ENCODE data around the gene EXOG.

The EXOG gene

GRCh38 chr3:38496131-38496910 is at the start of gene EXOG:
Gene EXOG, plus strand, starts transcription at chr3:38496340. Its CDS starts 28 bp downstream, at chr3:38496368.
- peak; percentile 98 for DNase-seq (ENCODE audit: low spot score)

DNA sequence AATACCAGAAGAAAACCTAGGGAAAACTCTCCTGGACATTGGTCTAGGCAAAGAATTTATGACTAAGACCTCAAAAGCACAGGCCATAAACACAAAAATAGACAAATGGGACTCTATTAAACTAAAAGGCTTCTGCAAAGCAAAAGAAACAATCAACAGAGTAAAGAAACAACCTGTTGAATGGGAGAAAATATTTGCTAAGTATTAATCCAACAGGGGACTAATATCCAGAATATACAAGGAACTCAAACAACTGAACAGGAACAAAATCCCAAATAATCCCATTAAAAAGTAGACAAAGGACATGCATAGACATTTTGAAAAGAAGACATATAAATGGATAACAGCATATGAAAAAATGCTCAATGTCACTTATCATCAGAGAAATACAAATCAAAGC is 49.3 kb upstream of the EXOG start:
- no peak for DNase-seq (ENCODE audit: low spot score)

DNA sequence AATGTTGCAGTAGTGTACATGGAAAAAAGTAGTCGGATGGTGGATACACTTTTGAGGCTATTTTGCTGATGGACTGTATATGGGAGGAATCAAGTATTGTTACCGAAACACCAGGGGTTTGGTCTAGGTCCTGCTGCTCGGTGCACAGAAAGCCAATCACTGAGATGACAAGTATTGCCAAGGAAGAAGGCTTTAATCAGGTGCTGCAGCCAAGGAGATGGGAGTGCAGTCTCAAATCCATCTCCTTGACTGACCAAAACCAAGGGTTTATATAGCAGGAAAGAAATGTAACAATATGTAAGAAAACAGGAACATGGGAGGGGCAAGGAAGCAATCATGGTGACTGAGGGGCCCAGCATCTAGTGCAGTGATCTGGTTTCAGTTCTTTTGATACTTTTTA is 45.3 kb upstream of the EXOG start:
- DNase-seq (ENCODE audit: low spot score): no peak

- peak; percentile 93 for DNase-seq (ENCODE audit: low spot score)
These were observed 42.8 kb upstream of the EXOG start, which contains the start of gene ACVR2B for GRCh38 chr3:38453075-38453912. Gene ACVR2B, plus strand, starts transcription at chr3:38453890. Its CDS starts 433 bp downstream, at chr3:38454323.

GRCh38 chr3:38453913-38454177 is 42.3 kb upstream of the EXOG start:
- DNase-seq (ENCODE audit: low spot score): no peak

DNA sequence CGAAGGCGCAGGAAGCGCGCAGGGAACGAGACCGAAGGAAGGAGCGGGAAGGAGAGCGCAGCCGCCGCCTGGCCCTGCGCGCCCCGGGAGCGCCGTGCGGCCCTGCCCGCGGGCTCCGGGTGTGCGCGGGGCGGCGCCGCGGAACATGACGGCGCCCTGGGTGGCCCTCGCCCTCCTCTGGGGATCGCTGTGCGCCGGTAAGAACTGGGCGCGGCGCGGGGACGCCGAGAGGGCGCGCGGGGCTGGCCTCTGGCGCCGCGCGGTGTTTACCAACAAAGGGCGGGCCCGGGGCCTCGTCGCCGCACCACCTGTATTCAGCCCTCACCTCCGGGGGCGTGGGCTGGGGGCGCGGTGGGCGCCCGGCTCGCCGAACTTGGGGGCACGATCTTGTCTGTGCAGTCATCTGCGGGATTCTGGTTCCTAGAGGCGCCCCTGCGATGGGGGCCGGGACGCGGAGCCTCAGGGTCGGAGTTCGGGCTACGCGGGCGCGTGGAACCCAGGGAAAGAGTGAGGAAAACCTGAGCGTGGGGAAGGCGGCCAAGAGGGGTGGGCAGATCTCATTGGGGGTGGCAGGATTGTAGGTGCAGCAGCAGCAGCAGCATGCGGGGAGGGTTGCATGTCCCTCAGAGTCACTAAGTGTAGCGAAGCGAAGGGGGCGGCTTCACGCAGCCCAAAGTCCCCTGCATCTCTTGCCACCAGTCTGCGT is 41.8 kb upstream of the EXOG start:
- DNase-seq (ENCODE audit: low spot score): peak; percentile 77

GRCh38 chr3:38454884-38455638 is 41.1 kb upstream of the EXOG start:
- DNase-seq (ENCODE audit: low spot score): peak; percentile 92

GRCh38 chr3:38455639-38456430 is 40.3 kb upstream of the EXOG start:
- peak; percentile 74 for DNase-seq (ENCODE audit: low spot score)

GRCh38 chr3:38457111-38458003 is 38.8 kb upstream of the EXOG start:
- no peak for DNase-seq (ENCODE audit: low spot score)

DNA sequence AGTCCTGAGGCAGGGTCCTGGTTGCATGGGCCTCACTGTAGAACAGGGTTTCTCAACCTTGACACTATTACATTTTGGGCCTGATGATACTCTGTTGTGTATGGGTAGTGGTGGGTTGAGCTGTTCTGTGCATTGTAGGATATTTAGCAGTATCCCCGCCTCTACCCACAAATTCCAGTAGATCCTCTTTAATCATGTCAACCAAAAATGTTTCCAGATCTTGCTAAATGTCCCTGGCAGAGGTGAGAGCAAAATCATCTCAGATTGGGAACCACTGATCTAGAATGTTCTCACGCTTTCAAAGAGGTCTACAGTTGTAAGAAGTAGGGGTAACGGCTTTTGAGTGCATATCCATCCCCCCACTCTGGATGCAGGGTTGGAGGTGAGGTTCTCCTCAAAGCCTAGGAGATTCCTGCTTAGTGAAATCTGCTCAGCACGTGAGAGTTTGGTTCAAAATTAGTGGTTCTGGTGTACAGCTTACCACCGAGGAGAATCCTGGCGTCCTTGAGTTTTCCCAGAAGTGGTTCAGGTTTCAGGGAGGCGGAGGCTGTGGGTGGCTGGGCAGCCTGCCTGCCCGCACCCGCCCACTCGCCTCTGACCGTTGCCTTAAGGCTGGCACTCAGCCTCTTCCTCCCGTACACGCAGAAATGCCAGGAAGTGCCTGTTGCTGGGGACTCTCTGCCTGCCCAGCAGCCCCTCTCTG is 37.2 kb upstream of the EXOG start:
- DNase-seq (ENCODE audit: low spot score): no peak

GRCh38 chr3:38459499-38460048 is 36.6 kb upstream of the EXOG start:
- no peak for DNase-seq (ENCODE audit: low spot score)

GRCh38 chr3:38460377-38461270 is 35.5 kb upstream of the EXOG start:
- no peak for DNase-seq (ENCODE audit: low spot score)

DNA sequence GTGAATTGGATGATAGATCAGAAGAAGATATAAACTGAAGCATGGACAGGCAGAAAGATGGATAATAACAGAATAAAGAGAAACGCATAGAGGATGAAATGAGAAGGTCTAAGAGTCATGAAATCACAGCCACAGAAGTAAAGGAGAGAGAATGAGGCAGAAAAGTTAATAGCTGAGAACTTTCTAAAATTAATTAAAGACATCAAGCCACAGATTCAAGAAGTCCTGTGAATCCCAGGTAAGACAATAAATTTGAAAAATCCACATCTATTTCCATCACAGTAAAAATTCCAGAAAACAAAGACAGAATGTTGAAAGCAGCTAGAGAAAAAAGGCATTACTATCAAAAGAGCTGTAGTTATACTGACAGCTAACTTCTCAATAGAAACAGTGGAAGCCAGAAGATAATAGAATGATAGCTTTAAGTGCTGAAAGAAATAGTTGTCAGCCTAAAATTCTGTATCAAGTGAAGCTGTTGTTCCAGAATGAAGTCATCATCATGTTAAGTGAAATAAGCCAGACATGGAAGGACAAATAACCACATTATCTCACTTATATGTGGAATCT is 30.5 kb upstream of the EXOG start:
- no peak for DNase-seq (ENCODE audit: low spot score)

- peak; percentile 1 for DNase-seq (ENCODE audit: low spot score)
These were observed 27.4 kb upstream of the EXOG start for GRCh38 chr3:38468765-38469164.

GRCh38 chr3:38469852-38470251 is 26.3 kb upstream of the EXOG start:
- no peak for DNase-seq (ENCODE audit: low spot score)

- DNase-seq (ENCODE audit: low spot score): peak; percentile 3
These were observed 24.8 kb upstream of the EXOG start for GRCh38 chr3:38471260-38471857.

DNA sequence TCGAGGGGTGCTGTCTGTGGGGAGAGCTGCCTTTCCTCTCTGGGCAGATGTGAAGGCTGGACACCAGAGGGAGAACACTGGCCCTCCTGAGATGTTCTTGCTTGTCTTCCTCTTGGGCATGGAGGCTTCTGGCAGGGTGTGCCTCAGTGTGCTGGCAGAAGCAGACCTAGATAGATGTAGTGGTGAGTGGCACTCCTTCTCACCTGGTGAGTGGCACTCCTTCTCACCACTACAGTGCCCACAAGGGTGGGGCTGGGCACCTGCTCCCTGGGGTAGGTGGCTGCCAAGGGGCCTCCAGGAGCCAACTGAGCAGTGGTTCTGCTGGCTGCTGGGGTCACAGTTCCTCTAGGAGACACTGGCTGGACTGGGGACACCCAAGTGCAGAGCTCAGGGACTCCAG is 23.8 kb upstream of the EXOG start:
- peak; percentile 29 for DNase-seq (ENCODE audit: low spot score)

Measured in ecto neural progenitor cell (in vitro differentiated cells).